GM19324 (cell line): Measurements from ENCODE around the gene ZNF506.
"Not testable (repeated sequence)": the region's sequence is repeated elsewhere in the genome, so short reads cannot be mapped to it uniquely, and the experiment has no call there.

Experiments used
- ATAC-seq: cut with Tn5 transposase; IDR thresholded peaks from one replicate; pipeline ENCODE4 v1.9.1; 2021; ENCODE audit warnings: mild to moderate bottlenecking, moderate library complexity; ENCODE audit not compliant: unreplicated experiment, low FRiP score

Gene ZNF506

DNA sequence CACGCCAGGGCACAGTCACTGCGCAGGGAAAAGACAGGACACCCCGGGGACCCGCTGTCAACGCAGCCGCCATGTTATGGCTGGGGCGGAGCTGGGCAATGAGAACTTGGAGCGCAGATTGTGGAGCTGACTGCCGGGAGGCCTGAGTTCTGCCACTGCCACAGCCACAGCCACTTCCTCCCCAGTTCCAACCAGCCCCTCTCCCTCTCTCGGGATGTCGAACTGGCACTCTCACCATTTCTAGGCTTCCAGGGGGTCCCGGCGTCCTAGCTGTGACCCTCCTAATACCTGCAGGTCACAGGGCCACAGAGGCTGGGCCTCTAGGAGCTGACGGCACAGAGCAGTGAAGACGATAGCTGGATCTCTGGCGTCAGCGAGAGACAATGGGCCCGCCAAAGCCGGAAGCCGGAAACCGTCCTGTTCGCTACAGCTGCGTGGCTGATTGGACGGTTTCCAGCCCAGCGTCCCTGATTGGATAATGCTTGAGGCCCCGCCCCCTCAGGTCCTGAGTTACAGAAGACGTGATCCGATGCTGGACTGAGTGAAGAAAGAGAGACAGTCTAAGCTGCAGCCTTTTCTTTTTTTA is at the start of gene ZNF506:
Gene ZNF506 (minus strand): TSS at position 385 of the 586 bp plus-strand sequence. CDS start 147 bp downstream, at position 238.
- peak; percentile 91 for ATAC-seq

DNA sequence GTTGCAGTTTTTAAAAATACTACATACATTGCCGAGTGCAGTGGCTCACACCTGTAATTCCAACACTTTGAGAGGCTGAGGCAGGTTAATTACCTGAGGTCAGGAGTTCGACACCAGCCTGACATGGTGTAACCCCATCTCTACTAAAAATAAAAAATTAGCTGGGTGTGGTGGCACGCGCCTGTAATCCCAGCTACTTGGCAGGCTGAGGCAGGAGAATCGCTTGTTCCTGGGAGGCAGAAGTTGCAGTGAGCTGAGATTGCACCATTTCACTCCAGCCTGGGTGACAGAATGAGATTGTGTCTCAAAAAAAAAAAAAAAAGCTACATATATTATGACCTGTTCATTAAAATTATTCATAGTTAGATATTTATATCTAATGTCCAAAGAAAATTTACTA is 48.5 kb upstream of the ZNF506 start:
- not testable (repeated sequence) for ATAC-seq

DNA sequence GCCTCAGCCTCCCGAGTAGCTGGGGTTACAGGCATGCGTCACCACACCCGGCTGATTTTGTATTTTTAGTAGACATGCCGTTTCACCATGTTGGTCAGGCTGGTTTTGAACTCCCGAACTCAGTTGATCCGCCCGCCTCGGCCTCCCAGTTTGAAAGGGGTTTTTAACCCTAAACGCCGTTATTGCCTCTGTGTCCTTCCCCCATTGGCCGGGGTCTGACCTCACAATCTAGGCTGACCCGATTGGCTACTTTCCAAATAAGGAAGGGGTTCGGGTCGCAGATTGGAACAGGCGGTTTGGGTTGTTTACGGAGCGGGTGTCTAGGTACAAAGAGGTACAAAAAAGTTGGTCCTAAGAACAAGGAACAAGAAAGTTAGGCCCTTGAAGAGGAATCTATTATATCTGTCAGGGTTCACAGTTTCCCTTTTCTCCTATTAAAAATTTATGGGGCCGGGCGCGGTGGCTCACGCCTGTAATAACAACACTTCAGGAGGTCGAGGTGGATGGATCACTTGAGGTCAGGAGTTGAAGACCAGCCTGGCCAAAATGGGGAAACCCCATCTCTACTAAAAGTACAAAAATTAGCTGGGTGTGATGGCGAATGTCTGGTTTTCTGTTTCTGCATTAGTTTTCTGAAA is 45.2 kb upstream of the ZNF506 start:
- ATAC-seq, result no peak

GRCh38 chr19:19865750-19866610 is 44.4 kb upstream of the ZNF506 start, which contains the start of gene ZNF253:
TSS of gene ZNF253 (plus strand) at chr19:19865882. CDS start at chr19:19865997, 115 bp downstream.
- peak; percentile 98 for ATAC-seq

DNA sequence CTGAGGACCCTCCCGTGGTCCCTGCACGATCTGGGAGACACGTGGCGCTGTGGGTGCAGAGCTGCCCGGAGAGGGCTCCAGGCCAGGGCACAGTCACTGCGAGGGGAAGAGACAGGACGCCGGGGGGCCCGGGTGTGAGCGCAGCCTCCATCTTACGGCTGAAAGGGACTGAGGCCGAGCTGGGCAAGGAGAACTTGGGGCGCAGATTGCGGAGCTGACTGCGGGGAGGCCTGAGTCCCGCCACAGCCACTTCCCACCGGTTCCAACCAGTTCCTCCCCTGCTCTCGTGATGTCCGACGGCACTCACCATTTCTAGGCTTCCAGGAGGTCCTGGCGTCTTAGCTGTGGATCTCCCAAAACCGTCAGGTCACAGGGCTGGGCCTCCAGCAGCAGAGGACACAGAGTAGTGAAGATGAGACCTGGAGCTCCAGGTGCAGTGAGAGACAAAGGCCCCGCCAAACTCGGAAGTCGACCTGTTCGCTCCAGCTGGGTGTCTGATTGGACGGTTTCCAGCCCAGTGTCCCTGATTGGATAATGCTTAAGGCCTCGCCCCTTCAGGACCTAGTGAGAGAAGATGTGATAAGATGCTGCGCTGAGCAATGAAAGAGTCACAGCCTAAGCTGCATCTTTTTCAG is 39.3 kb upstream of the ZNF506 start:
- ATAC-seq, result no peak

- no peak for ATAC-seq
Measured at GRCh38 chr19:19858751-19859150, 37.2 kb upstream of the ZNF506 start.

GRCh38 chr19:19851740-19852139 is 30.2 kb upstream of the ZNF506 start:
- ATAC-seq, result not testable (repeated sequence)

GRCh38 chr19:19849056-19849455 is 27.5 kb upstream of the ZNF506 start:
- ATAC-seq, result no peak

GRCh38 chr19:19847781-19848180 is 26.2 kb upstream of the ZNF506 start:
- ATAC-seq, result no peak

GRCh38 chr19:19835560-19836038 is 14.0 kb upstream of the ZNF506 start:
- no peak for ATAC-seq

DNA sequence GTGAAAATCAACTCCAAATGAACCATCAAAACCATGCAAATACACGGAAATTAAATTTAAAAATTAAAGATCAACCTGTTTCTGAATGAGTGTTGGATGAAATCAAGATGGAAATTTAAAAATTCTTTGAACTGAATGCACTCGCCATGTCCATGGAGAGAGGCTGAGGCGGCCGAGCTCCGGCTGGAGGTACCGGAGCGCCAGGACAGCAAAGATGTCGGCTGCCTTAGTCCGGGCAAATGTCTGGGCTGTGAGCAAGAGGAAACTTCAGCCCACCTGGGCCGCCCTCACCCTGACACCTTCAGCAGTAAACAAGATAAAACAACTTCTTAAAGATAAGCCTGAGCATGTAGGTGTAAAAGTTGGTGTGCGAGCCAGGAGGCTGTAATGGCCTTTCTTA is 5.3 kb upstream of the ZNF506 start:
- no peak for ATAC-seq

GRCh38 chr19:19823916-19824315 is 2.4 kb upstream of the ZNF506 start:
- no peak for ATAC-seq

DNA sequence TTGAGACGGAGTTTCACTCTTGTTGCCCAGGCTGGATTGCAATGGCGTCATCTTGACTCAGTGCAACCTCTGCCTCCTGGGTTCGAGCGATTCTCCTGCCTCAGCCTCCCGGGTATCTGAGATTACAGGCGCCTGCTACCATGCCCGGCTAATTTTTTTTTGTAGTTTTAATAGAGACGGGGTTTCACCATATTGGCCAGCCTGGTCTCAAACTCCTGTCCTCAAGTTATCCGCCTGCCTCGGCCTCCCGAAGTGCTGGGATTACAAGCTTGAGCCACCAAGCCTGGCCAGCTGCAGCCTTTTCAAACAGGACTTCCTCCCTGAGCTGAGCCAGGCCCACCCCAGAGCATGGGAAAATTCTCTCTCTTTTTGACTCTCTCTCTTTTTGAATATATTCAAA is 426 bp upstream of the ZNF506 start:
- ATAC-seq, result not testable (repeated sequence)

DNA sequence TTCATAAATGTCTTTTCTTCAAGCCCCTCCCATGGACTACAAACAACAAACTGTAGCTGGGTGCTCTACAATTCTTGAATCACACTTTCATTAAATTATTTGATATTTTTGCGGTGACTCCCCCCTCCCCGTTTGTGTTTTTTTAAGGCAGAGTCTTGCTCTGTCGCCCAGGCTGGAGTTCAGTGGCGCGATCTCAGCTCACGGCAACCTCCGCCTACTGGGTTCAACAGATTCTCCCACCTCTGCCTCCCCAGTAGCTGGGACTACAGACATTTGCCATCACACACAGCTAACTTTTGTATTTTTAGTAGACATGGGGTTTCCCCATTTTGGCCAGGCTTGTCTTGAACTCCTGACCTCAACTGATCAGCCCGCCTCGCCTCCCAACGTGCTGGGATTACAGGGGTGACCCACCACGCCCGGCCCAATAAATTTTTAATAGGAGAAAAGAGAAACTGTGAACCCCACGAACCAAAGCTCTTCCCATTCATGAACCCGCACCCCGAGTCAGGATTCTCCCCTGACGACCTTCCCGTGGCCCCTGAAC is 703 bp downstream of the ZNF506 start:
- ATAC-seq, result no peak

GRCh38 chr19:19817357-19817756 is 4.2 kb downstream of the ZNF506 start:
- no peak for ATAC-seq

- ATAC-seq, result no peak
Measured at GRCh38 chr19:19816679-19817078, 4.9 kb downstream of the ZNF506 start.

GRCh38 chr19:19811999-19812398 is 9.6 kb downstream of the ZNF506 start:
- not testable (repeated sequence) for ATAC-seq

GRCh38 chr19:19805480-19805879 is 16.1 kb downstream of the ZNF506 start:
- ATAC-seq, result no peak

DNA sequence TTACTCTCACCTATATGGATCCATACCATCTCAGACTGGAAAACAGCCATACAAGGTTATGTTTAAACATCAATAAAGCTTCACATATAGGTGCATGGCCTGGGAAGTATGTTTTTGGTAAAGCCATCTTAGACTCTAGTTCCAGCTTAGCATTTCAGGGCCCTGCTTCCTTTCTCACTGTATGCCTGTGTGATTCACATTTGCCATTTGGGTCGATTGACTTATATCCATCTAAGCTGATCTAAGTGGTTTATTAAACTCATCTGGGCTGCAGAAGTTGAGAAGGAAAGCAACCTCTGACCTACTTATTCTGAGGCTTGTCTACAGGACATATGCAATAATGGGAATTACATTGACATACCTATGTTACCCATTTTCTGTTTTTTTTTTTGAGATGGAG is 33.5 kb downstream of the ZNF506 start:
- no peak for ATAC-seq

GRCh38 chr19:19785476-19785875 is 36.1 kb downstream of the ZNF506 start:
- not testable (repeated sequence) for ATAC-seq
